Gastrocnemius medialis (tissue), 4 donors: ENCODE data around the gene SUGT1. TPM values are rescaled to one million over a fixed set of nuclear protein-coding genes. Genes with fewer than 3 reads are reported as not detected.

Source experiments
- ATAC-seq, 2 donors: fragments of 150-250 bp; one replicate each; pipeline ENCODE4 v1.9.1; 2016
- DNase-seq, 2 donors: peaks; one replicate each; pipeline ENCODE4 v3.0.0-alpha.2; 2019
- H3K27ac ChIP-seq, 4 donors: fragments of 200-600 bp; sonication (generic); 1 replicate in 1 of 4; 2 replicates in 3 of 4; pipeline ENCODE4 v1.5.1; 2016 to 2018; ENCODE audit warnings: mild to moderate bottlenecking in 2 of 4, moderate library complexity in 1 of 4
- H3K27me3 ChIP-seq, 3 donors: fragments of 200-600 bp; sonication (generic) in 2 of 3; 1 replicate in 1 of 3; 2 replicates in 2 of 3; pipeline versions ENCODE4 v1.5.1 to v1.6.0; 2016 to 2019; ENCODE audit warnings: mild to moderate bottlenecking in 1 of 3, moderate library complexity in 1 of 3
- H3K36me3 ChIP-seq, 2 donors: fragments of 200-600 bp; sonication (generic) in 1 of 2; one replicate each; pipeline ENCODE4 v1.5.1; 2017 to 2018
- H3K4me1 ChIP-seq, 2 donors: fragments of 200-600 bp; sonication (generic) in 1 of 2; one replicate each; pipeline ENCODE4 v1.5.1; 2016 to 2017; ENCODE audit warnings: mild to moderate bottlenecking in 2 of 2
- H3K4me3 ChIP-seq, 4 donors: fragments of 200-600 bp; sonication (generic) in 3 of 4; 1 replicate in 1 of 4; 2 replicates in 3 of 4; pipeline ENCODE4 v1.5.1; 2016 to 2019; ENCODE audit warnings: mild to moderate bottlenecking in 2 of 4
- H3K9me3 ChIP-seq, 3 donors: fragments of 200-600 bp; sonication (generic) in 2 of 3; 1 replicate in 1 of 3; 2 replicates in 2 of 3; pipeline ENCODE4 v1.5.1; 2016 to 2019
- POLR2A ChIP-seq, 2 donors: fragments of 450-650 bp; IDR thresholded peaks; one replicate each; pipeline ENCODE4 v1.6.1; 2017; ENCODE audit warnings: antibody characterized with exemption in 2 of 2, mild to moderate bottlenecking in 2 of 2, moderate library complexity in 2 of 2
- in situ Hi-C, 4 donors: fragments of 200-750 bp; cut with MboI; loops; one replicate each; pipeline versions ENCODE4 v1.15.0 to v1.8.0; 2017; ENCODE audit warnings: low sequenced_read_pairs in 4 of 4
- intact Hi-C: fragments of 100-400 bp; cut with DNase I; formaldehyde crosslinking; loops from one replicate; pipeline ENCODE4 v1.15.1; 2023; ENCODE audit warnings: low total_unique reads
- total RNA-seq, 4 donors: library from RNA; depleted of rRNA; stranded (reverse); fragments of >200 nt; gene quantifications; one replicate each; pipeline versions ENCODE4 v1.1.0 to v1.2.3, GENCODE V29; 2016
- TF ChIP-seq, protein P1 (sequence below), 5 experiments: fragments of 450-650 bp in 3 of 5; fragments of 200-600 bp in 2 of 5; sonication (generic) in 2 of 5; IDR thresholded peaks in 4 of 5; conservative IDR thresholded peaks in 1 of 5; 1 replicate in 4 of 5; 2 replicates in 1 of 5; pipeline ENCODE4 v1.5.1; 2016 to 2019; ENCODE audit warnings: antibody characterized with exemption in 5 of 5, mild to moderate bottlenecking in 3 of 5, moderate library complexity in 3 of 5

SUGT1 gene
- total RNA-seq, 4 donors from 2014 or later: 37.5 to 48.5 (median 40.1) TPM

DNA sequence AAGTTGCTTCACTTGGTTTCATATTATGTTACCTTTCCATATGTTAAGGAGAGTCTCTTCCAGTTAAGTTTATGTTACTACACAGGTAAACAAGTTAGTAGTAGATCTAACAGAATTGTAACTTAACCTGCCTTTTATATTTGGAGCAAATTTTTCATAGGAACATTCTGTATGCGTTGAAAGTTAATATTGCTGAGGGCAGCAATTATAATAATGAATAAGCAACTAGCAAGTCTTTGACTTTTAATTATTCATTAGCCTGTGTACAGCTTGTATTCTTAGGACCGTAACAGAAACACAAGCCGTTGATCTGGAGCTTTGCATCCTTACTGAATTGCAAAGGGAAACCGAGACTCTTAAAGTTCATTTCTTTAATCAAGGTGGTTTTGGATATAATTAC lies 11.6 kb downstream of the SUGT1 start:
- Histone ChIP-seq H3K27me3 (no peaks in the 10 kb centered on the region), H3K4me3 (no peak overlapping the region), H3K9me3 (no peaks in the 10 kb centered on the region), H3K4me1 (no peaks in the 10 kb centered on the region), H3K36me3 (peaks cover 0 to 91% of the 10 kb centered on the region in 2 donors), H3K27ac (no peak overlapping the region)
- intact Hi-C loops: no loop called here
- DNase-seq: no peak
- no peak for ATAC-seq
- in situ Hi-C loops: loop anchor here in 2 of 4 donors (25.0 kb wide), 2 partner anchors 202 to 477 kb away; partner anchors contain the start of genes CKAP2 (in 1 of the 2) and VPS36 (in 1 of the 2)
- no peak for TF ChIP-seq POLR2A (IDR thresholded peaks at IDR 0.05)
- TF ChIP-seq, protein P1, sequence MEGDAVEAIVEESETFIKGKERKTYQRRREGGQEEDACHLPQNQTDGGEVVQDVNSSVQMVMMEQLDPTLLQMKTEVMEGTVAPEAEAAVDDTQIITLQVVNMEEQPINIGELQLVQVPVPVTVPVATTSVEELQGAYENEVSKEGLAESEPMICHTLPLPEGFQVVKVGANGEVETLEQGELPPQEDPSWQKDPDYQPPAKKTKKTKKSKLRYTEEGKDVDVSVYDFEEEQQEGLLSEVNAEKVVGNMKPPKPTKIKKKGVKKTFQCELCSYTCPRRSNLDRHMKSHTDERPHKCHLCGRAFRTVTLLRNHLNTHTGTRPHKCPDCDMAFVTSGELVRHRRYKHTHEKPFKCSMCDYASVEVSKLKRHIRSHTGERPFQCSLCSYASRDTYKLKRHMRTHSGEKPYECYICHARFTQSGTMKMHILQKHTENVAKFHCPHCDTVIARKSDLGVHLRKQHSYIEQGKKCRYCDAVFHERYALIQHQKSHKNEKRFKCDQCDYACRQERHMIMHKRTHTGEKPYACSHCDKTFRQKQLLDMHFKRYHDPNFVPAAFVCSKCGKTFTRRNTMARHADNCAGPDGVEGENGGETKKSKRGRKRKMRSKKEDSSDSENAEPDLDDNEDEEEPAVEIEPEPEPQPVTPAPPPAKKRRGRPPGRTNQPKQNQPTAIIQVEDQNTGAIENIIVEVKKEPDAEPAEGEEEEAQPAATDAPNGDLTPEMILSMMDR (IDR thresholded peaks at IDR 0.05 in 4 of 5, conservative IDR thresholded peaks at IDR 0.05 in 1 of 5): no peak

- no peak for TF ChIP-seq POLR2A (IDR thresholded peaks at IDR 0.05)
- TF ChIP-seq, protein P1 (IDR thresholded peaks at IDR 0.05 in 4 of 5, conservative IDR thresholded peaks at IDR 0.05 in 1 of 5): peak in 1 of 5 experiments; percentile 36
- Histone ChIP-seq H3K4me3 (no peak overlapping the region), H3K4me1 (no peaks in the 10 kb centered on the region), H3K27me3 (no peaks in the 10 kb centered on the region), H3K9me3 (no peaks in the 10 kb centered on the region), H3K27ac (no peak overlapping the region), H3K36me3 (peaks cover 0 to 87% of the 10 kb centered on the region in 2 donors)
- intact Hi-C loops (no loop called here), in situ Hi-C loops (loop anchor here in 2 of 4 donors (25.0 kb wide), 2 partner anchors 203 to 478 kb away; partner anchors contain the start of genes CKAP2 (in 1 of the 2) and VPS36 (in 1 of the 2))
- ATAC-seq (no peak), DNase-seq (no peak)
Measured at GRCh38 chr13:52665325-52665724, 12.7 kb downstream of the SUGT1 start.

DNA sequence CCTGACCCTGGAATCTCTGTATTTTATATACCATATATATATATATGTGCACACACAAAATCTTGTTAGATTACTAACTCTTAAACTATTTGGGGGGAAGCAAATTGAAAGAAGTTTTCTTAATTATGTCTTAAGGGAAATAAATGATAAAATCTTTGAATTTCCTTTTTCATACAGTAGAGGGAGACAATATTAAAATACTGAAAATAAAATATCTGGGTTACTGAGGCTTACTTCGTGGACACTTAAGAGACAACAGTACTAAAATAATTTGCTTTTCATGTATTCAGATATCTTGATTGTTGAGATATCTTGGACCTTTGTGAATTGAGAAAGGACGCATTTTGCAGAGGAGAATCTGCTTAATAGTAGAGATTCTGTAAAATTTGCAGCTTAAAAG lies 17.0 kb downstream of the SUGT1 start:
- TF ChIP-seq, protein P1 (IDR thresholded peaks at IDR 0.05 in 4 of 5, conservative IDR thresholded peaks at IDR 0.05 in 1 of 5): no peak
- no peak for TF ChIP-seq POLR2A (IDR thresholded peaks at IDR 0.05)

DNA sequence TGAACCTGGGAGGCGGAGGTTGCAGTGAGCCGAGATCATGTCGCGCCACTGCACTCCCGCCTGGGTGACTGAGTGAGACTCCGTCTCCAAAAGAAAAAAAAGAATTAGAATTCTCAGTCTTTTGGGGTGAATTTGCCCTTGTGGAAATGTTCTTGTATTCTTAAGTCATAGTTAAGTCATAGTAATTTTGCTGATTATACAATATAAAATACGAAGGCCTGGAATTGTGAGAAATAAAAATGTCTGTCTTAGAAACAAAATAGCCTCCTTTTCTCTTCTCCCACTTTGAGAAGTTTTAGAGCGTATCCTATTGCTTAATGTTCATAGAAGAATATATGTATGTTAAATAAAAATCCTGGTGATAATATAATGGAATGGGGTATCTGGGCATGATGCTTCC lies 18.1 kb downstream of the SUGT1 start:
- no peaks in the 10 kb centered on the region for H3K9me3 ChIP-seq

More for the DNA sequence above, 17.0 kb downstream of the SUGT1 start:
- in situ Hi-C loops (loop anchor here in 2 of 4 donors (25.0 kb wide), 2 partner anchors 207 to 482 kb away; partner anchors contain the start of genes CKAP2 (in 1 of the 2) and VPS36 (in 1 of the 2)), intact Hi-C loops (no loop called here)
- no peak for DNase-seq
- Histone ChIP-seq H3K4me3 (no peak overlapping the region), H3K36me3 (peaks cover 0 to 45% of the 10 kb centered on the region in 2 donors), H3K4me1 (no peaks in the 10 kb centered on the region), H3K27me3 (no peaks in the 10 kb centered on the region), H3K9me3 (no peaks in the 10 kb centered on the region), H3K27ac (no peak overlapping the region)
- ATAC-seq: no peak

More for the DNA sequence above, 18.1 kb downstream of the SUGT1 start:
- intact Hi-C loops (no loop called here), in situ Hi-C loops (loop anchor here in 2 of 4 donors (25.0 kb wide), 2 partner anchors 208 to 483 kb away; partner anchors contain the start of genes CKAP2 (in 1 of the 2) and VPS36 (in 1 of the 2))
- ATAC-seq: no peak
- Histone ChIP-seq H3K4me1 (no peaks in the 10 kb centered on the region), H3K4me3 (no peak overlapping the region), H3K36me3 (peaks cover 0 to 35% of the 10 kb centered on the region in 2 donors), H3K27ac (no peak overlapping the region), H3K27me3 (no peaks in the 10 kb centered on the region)
- TF ChIP-seq, protein P1 (IDR thresholded peaks at IDR 0.05 in 4 of 5, conservative IDR thresholded peaks at IDR 0.05 in 1 of 5): no peak
- no peak for TF ChIP-seq POLR2A (IDR thresholded peaks at IDR 0.05)
- no peak for DNase-seq
